K562 (cell line): Measurements from ENCODE around the gene SRD5A1. TPM values are rescaled to one million over a fixed set of nuclear protein-coding genes. Genes with fewer than 3 reads are reported as not detected.

Experiments
- ATAC-seq: fragments of 200-7000 bp; cut with Tn5 transposase; 3 replicates; pipeline ENCODE4 v1.9.1; 2020; ENCODE audit warnings: moderate library complexity
- BruUV-seq: library from RNA; stranded (reverse); fragments of 400-500 nt; replicated peaks from 2 replicates; lab custom pipeline; 2021; lab: Mats Ljungman, UMichigan
- CTCF ChIA-PET: fragments of 300-600 bp; formaldehyde crosslinking; extraction: SDS; loops from one replicate; lab custom pipeline; 2021; ENCODE audit warnings: low intra/inter-chr PET ratio; lab: Yijun Ruan, JAX
- POLR2A ChIA-PET: fragments of 300-600, 350-650 bp; sonication (Branson Sonifier 250); formaldehyde crosslinking; extraction: SDS; loops from one replicate; lab custom pipeline; 2021; ENCODE audit warnings: antibody characterized with exemption, inconsistent platforms; lab: Yijun Ruan, JAX
- DNase-seq, 4 experiments: peaks; one replicate each; pipeline versions ENCODE4 v3.0.0 to v3.0.0-alpha.2; 2011 to 2018; ENCODE audit warnings: low spot score in 3 of 4, mixed read lengths in 3 of 4; ENCODE audit errors: extremely low read depth in 1 of 4
- FAIRE-seq: peaks from 2 replicates; lab custom pipeline; 2011; peaks lifted over from hg19 to GRCh38; lab: Jason Lieb, UNC
- H2AFZ ChIP-seq: 2 replicates; pipeline ENCODE4 v1.6.0; 2011; ENCODE audit warnings: low read depth, low read length, control low read depth, inconsistent platforms
- H3K27ac ChIP-seq: fragments of 200-600 bp; 3 replicates; pipeline ENCODE4 v1.8.0; 2011; ENCODE audit warnings: low read depth, mild to moderate bottlenecking, control low read depth, inconsistent platforms, low read length, moderate library complexity, mixed read lengths; ENCODE audit errors: extremely low read depth
- H3K27me3 ChIP-seq, 2 experiments: fragments of 300-600 bp in 1 of 2; 2 replicates in 1 of 2; 3 replicates in 1 of 2; pipeline versions ENCODE4 v1.6.0 to v1.8.0; 2011; ENCODE audit warnings: inconsistent platforms in 2 of 2, low read length in 2 of 2, mild to moderate bottlenecking in 1 of 2, mixed read lengths in 1 of 2, moderate library complexity in 1 of 2; ENCODE audit not compliant: control insufficient read depth in 2 of 2, insufficient read depth in 2 of 2
- H3K36me3 ChIP-seq: fragments of 300-600 bp; 3 replicates; pipeline ENCODE4 v1.8.0; 2011; ENCODE audit warnings: mild to moderate bottlenecking, low read length, inconsistent platforms; ENCODE audit not compliant: control insufficient read depth, insufficient read depth
- H3K4me1 ChIP-seq, 2 experiments: fragments of 200-600 bp in 1 of 2; replicated peaks in 1 of 2; 2 replicates in 1 of 2; 3 replicates in 1 of 2; pipeline versions ENCODE4 v1.5.1 to v1.8.0; 2011; ENCODE audit warnings: inconsistent platforms in 2 of 2, low read length in 2 of 2, mild to moderate bottlenecking in 1 of 2, mixed read lengths in 1 of 2, moderate library complexity in 1 of 2; ENCODE audit not compliant: control insufficient read depth in 2 of 2, insufficient read depth in 2 of 2
- H3K4me2 ChIP-seq: 2 replicates; pipeline ENCODE4 v1.6.1; 2011; ENCODE audit warnings: low read length, control low read depth, inconsistent platforms, mixed read lengths; ENCODE audit not compliant: insufficient read depth
- H3K4me3 ChIP-seq: fragments of 200-600 bp; sonication (generic), shearing (Covaris generic); 2 replicates; pipeline ENCODE4 v1.5.1; 2016; ENCODE audit warnings: control low read depth, inconsistent platforms
- H3K79me2 ChIP-seq: fragments of 200-600 bp; 3 replicates; pipeline ENCODE4 v1.8.0; 2011; ENCODE audit warnings: low read length, inconsistent platforms; ENCODE audit not compliant: control insufficient read depth, insufficient read depth
- H3K9ac ChIP-seq, 2 experiments: 2 replicates each; pipeline versions ENCODE4 v1.6.0 to v1.6.1; 2011; ENCODE audit warnings: low read depth in 2 of 2, low read length in 2 of 2, control low read depth in 1 of 2, inconsistent platforms in 1 of 2, mild to moderate bottlenecking in 1 of 2, mixed read lengths in 1 of 2; ENCODE audit not compliant: insufficient read depth in 1 of 2
- H3K9me1 ChIP-seq: one replicate; pipeline ENCODE4 v1.6.0; 2011; ENCODE audit warnings: inconsistent platforms, mild to moderate bottlenecking, low read length, moderate library complexity; ENCODE audit not compliant: control insufficient read depth, insufficient read depth
- H3K9me3 ChIP-seq: replicated peaks from 2 replicates; pipeline ENCODE4 v1.5.1; 2011; ENCODE audit warnings: low read depth, low read length, inconsistent platforms; ENCODE audit not compliant: control insufficient read depth, insufficient read depth
- H4K20me1 ChIP-seq: replicated peaks from 2 replicates; pipeline ENCODE4 v1.6.1; 2011; ENCODE audit warnings: low read length, inconsistent platforms, mixed read lengths; ENCODE audit not compliant: control insufficient read depth, insufficient read depth
- ARHGAP35 ChIP-seq: fragments of 450-650 bp; IDR thresholded peaks from 2 replicates; pipeline ENCODE4 v1.6.1; 2018; ENCODE audit not compliant: partially characterized antibody
- ARID2 ChIP-seq: fragments of 450-650 bp; IDR thresholded peaks from 2 replicates; pipeline ENCODE4 v1.6.1; 2017; ENCODE audit warnings: antibody characterized with exemption, mild to moderate bottlenecking
- BRF1 ChIP-seq: IDR thresholded peaks from 3 replicates; pipeline ENCODE4 v1.6.1; 2011; ENCODE audit warnings: borderline replicate concordance, mild to moderate bottlenecking; ENCODE audit not compliant: insufficient read length; ENCODE audit errors: extremely low read depth
- CEBPG ChIP-seq, 3 experiments: fragments of 200-800 bp in 1 of 3; sonication (Bioruptor generic) in 1 of 3; sonication (generic) in 1 of 3; formaldehyde crosslinking in 1 of 3; IDR thresholded peaks in 2 of 3; conservative IDR thresholded peaks in 1 of 3; 2 replicates each; pipeline versions ENCODE4 v1.6.1 to v1.8.0; 2016 to 2022; ENCODE audit warnings: missing compliant biosample characterization in 2 of 3, missing genetic modification characterization in 2 of 3, mild to moderate bottlenecking in 1 of 3, missing genetic modification reagents in 1 of 3
- E2F1 ChIP-seq: sonication (generic); formaldehyde crosslinking; IDR thresholded peaks from 2 replicates; pipeline ENCODE4 v1.8.1; 2023; ENCODE audit warnings: mild to moderate bottlenecking, missing genetic modification reagents, moderate library complexity
- EP300 ChIP-seq: IDR thresholded peaks from 2 replicates; pipeline ENCODE4 v1.6.1; 2012; ENCODE audit warnings: low read length, improper control_type of control experiment
- GTF2B ChIP-seq: IDR thresholded peaks from 2 replicates; pipeline ENCODE4 v1.6.1; 2011; ENCODE audit not compliant: insufficient read length; ENCODE audit errors: extremely low read depth
- GTF2F1 ChIP-seq: IDR thresholded peaks from 2 replicates; pipeline ENCODE4 v1.6.1; 2011; ENCODE audit warnings: low read depth, low read length, improper control_type of control experiment
- MAZ ChIP-seq, 2 experiments: fragments of 450-650 bp in 1 of 2; sonication (generic) in 1 of 2; formaldehyde crosslinking; IDR thresholded peaks in 1 of 2; conservative IDR thresholded peaks in 1 of 2; 2 replicates each; pipeline versions ENCODE4 v1.4.0 to v1.5.0; 2020; ENCODE audit warnings: mild to moderate bottlenecking in 1 of 2, missing genetic modification reagents in 1 of 2
- OTX1 ChIP-seq: fragments of 450-650 bp; formaldehyde crosslinking; IDR thresholded peaks from 2 replicates; pipeline ENCODE4 v1.4.0; 2022; ENCODE audit warnings: mild to moderate bottlenecking
- RFX7 ChIP-seq: fragments of 250-450 bp; sonication (Bioruptor Pico); IDR thresholded peaks from 2 replicates; pipeline ENCODE4 v1.5.1; 2021; ENCODE audit warnings: mild to moderate bottlenecking
- SPI1 ChIP-seq: IDR thresholded peaks from 2 replicates; pipeline ENCODE4 v1.6.1; 2011; ENCODE audit warnings: low read depth, low read length, control low read depth, borderline replicate concordance
- SREBF1 ChIP-seq: fragments of 150-350 bp; IDR thresholded peaks from 2 replicates; pipeline ENCODE4 v1.6.1; 2014; ENCODE audit warnings: antibody characterized with exemption, low read depth, low read length, borderline replicate concordance
- SUPT5H ChIP-seq: fragments of 450-650 bp; IDR thresholded peaks from 2 replicates; pipeline ENCODE4 v1.6.1; 2016
- TRIM24 ChIP-seq, 2 experiments: fragments of 450-650 bp; IDR thresholded peaks; 2 replicates each; pipeline ENCODE4 v1.6.1; 2016
- UBTF ChIP-seq, 2 experiments: IDR thresholded peaks; 2 replicates each; pipeline ENCODE4 v1.6.1; 2012; ENCODE audit warnings: improper control_type of control experiment in 2 of 2, low read depth in 2 of 2, low read length in 2 of 2, borderline replicate concordance in 1 of 2
- ZBTB26 ChIP-seq: fragments of 450-650 bp; formaldehyde crosslinking; IDR thresholded peaks from 2 replicates; pipeline ENCODE4 v1.4.0; 2022; ENCODE audit warnings: missing genetic modification characterization
- WGBS: fragments of 100-300 bp; shearing (Covaris generic); methylation state at CpG from one replicate; pipeline ENCODE4 v1.1.6; 2016; ENCODE audit warnings: low coverage, mixed read lengths; ENCODE audit not compliant: insufficient coverage; ENCODE audit errors: missing lambda C conversion rate; 5-methylcytosine and 5-hydroxymethylcytosine counted together
- in situ Hi-C: fragments of 300-500 bp; cut with MboI; formaldehyde crosslinking; loops from 4 replicates; pipeline ENCODE4 v1.15.0; 2018; ENCODE audit warnings: inconsistent platforms, mixed read lengths
- intact Hi-C: fragments of 100-400 bp; cut with micrococcal nuclease; formaldehyde crosslinking; loops from 2 replicates; pipeline ENCODE4 v1.14.2; 2022
- polyA plus RNA-seq, 8 experiments: library from polyadenylated mRNA; depleted of rRNA in 4 of 8; stranded (reverse) in 5 of 8; unstranded in 3 of 8; fragments of >200 nt; fragmentation: Nextera tagmentation in 2 of 8; fragmentation: Illumina TruSeq in 1 of 8; extraction: Ambion mirVana in 2 of 8; extraction: Trizol in 1 of 8; gene quantifications; 2 replicates each; pipeline versions ENCODE4 v1.2.1 to v1.2.3, GENCODE V29; 2011 to 2014; ENCODE audit warnings: inconsistent platforms in 1 of 8, missing spikeins in 1 of 8
- total RNA-seq, 7 experiments: library from RNA; depleted of rRNA in 6 of 7; stranded (reverse); fragments of >200 nt in 6 of 7; fragmentation: Illumina TruSeq in 2 of 7; extraction: Trizol in 2 of 7; gene quantifications; 2 replicates each; pipeline versions ENCODE4 v1.2.1 to v1.2.3, GENCODE V29; 2011 to 2021; ENCODE audit warnings: low replicate concordance in 1 of 7

The SRD5A1 gene
- total and polyA plus RNA-seq, 9 of the 15 experiments (the other 6 are each of a cell fraction or from before 2014, with no cell fraction given) = 1.3 to 22.6 (median 8.1) TPM

GRCh38 chr5:6634306-6634705 lies 1.1 kb downstream of the SRD5A1 start:
- CTCF ChIA-PET = interaction anchor here (0.6 kb wide), 1 partner anchor 385 kb away, joined by 3 read pairs; no protein-coding TSS in a partner anchor
- POLR2A ChIA-PET = no interaction called here
- TF ChIP-seq GTF2F1 (no peak), MAZ (CRISPR knock-in tag; conservative IDR thresholded peaks at IDR 0.05 in 1 of 2, IDR thresholded peaks at IDR 0.05 in 1 of 2) (0 out of 4 replicates have a peak, but pooled peaks of 1 of the 2 experiments have one; percentile 6), CEBPG (CRISPR knock-in tag; IDR thresholded peaks at IDR 0.05) (no peak), CEBPG (tag; conservative IDR thresholded peaks at IDR 0.05 in 1 of 2, IDR thresholded peaks at IDR 0.05 in 1 of 2) (no peak), GTF2B (no peak), BRF1 (no peak), ZBTB26 (no peak), EP300 (no peak), OTX1 (CRISPR knock-in tag) (no peak), ARID2 (0 out of 2 replicates have a peak, but pooled peaks have one; percentile 2), SUPT5H (no peak), RFX7 (CRISPR knock-in tag) (no peak), TRIM24 (IDR thresholded peaks at IDR 0.05) (no peak), ARHGAP35 (no peak), E2F1 (no peak), SREBF1 (no peak), SPI1 (peak; percentile 86), UBTF (IDR thresholded peaks at IDR 0.05; ENCODE audit: borderline replicate concordance in 1 of 2, low read depth in 2 of 2, low read length in 2 of 2) (0 out of 4 replicates have a peak, but pooled peaks of 1 of the 2 experiments have one; percentile 25)

More at GRCh38 chr5:6634306-6634705, 1.1 kb downstream of the SRD5A1 start:
- Histone ChIP-seq H3K9me1 (peaks cover 5% of the 10 kb centered on the region), H3K79me2 (peaks cover 55% of the 10 kb centered on the region), H3K9ac (peak overlapping the region; percentile 99; a peak in 3 of 4 replicates), H3K36me3 (peaks cover 33% of the 10 kb centered on the region), H3K4me1 (peaks cover 11 to 16% of the 10 kb centered on the region in 2 experiments; a peak in 4 of 5 replicates), H3K4me2 (peak overlapping the region; percentile 99), H4K20me1 (no peaks in the 10 kb centered on the region; the same call in 1 of the 2 replicates), H3K4me3 (peak overlapping the region; percentile 81), H3K9me3 (no peaks in the 10 kb centered on the region), H3K27ac (no peak overlapping the region), H2AFZ (peak overlapping the region; percentile 100; the same call in 1 of the 2 replicates), H3K27me3 (no peaks in the 10 kb centered on the region)
- DNase-seq (peak in 2 of 4 experiments; percentile 47 to 50), ATAC-seq (no peak), FAIRE-seq (no peak)
- in situ Hi-C loops (loop anchor here (5.0 kb wide), 1 partner anchor 83 kb away; no protein-coding TSS in a partner anchor), intact Hi-C loops (no loop called here)
- 1% methylated on average over 5 of the region's 6 CpGs for WGBS
- no TSS peak for BruUV-seq
